ENCODE measurements around the gene CBLN3.

DNA sequence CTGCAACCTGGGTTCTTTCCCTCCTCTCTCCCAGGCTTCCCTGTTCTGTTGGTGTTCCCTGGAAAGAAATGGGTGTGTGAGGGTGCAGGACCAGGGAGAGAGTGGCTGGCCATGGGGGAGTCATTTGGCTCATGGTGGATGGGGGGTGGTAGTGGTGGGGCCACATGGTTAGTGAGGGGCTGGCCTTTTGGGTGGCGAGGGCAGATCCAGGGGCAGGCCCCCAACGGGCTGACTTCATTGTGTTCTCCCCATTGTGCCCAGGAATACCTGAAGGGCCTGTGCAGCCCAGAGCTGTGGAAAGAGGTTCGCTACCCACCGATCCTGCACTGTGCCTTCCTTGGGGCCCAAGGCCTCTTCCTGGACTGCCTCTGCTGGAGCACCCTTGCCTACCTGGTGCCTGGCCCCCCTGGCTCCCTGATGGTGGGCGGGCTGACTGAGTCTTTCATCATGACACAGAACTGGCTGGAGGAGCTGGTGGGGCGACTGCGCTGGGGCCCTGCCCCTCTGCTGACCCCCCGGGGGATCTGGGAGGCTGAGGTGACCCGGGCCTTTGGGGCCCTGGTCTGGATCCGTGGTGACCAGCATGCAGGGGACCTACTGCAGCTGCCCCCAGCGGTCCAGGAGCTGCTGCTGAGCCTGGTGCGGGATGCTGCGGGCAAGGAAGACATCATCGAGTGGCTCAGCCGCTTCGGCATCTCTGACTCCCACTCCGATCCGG lies 21.7 kb downstream of the CBLN3 start:
- TF ChIP-seq, protein P1, sequence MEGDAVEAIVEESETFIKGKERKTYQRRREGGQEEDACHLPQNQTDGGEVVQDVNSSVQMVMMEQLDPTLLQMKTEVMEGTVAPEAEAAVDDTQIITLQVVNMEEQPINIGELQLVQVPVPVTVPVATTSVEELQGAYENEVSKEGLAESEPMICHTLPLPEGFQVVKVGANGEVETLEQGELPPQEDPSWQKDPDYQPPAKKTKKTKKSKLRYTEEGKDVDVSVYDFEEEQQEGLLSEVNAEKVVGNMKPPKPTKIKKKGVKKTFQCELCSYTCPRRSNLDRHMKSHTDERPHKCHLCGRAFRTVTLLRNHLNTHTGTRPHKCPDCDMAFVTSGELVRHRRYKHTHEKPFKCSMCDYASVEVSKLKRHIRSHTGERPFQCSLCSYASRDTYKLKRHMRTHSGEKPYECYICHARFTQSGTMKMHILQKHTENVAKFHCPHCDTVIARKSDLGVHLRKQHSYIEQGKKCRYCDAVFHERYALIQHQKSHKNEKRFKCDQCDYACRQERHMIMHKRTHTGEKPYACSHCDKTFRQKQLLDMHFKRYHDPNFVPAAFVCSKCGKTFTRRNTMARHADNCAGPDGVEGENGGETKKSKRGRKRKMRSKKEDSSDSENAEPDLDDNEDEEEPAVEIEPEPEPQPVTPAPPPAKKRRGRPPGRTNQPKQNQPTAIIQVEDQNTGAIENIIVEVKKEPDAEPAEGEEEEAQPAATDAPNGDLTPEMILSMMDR (conservative IDR thresholded peaks at IDR 0.05; ENCODE audit: low read length) = no peak
- TF ChIP-seq EZH2phosphoT487 (IDR thresholded peaks at IDR 0.05; ENCODE audit: borderline replicate concordance, low read depth, low read length) = no peak

All from OCI-LY7 (cell line).